ENCODE results near the gene EFNA5. TPM values are rescaled to one million over a fixed set of nuclear protein-coding genes. Genes with fewer than 3 reads are reported as not detected.

Gene EFNA5
- total and polyA plus RNA-seq, 2 donors from 2014 or later: 5.9 to 54.4 TPM

DNA sequence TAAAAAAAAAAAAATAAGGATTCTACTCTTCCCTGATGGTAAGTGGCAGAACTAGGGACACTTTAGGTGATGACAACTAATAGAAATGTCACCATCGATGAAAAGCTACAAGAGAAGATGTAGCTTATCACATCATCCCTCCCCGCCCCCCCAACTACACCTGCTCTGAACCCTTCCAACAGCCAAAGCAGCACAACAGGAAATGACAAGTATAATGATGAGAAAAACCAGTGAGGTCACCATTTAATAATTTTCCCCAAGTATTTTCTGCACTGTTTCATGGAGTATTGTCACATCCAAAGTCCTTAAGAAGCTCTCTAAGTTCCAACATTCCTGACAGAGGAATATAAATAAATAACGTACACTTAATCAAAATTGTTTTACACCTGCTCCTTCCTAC, 221.4 kb downstream of the EFNA5 start:
- no peak overlapping the region for H3K4me3 ChIP-seq (ENCODE audit: low read length in 3 of 3)
- TF ChIP-seq, protein P1, sequence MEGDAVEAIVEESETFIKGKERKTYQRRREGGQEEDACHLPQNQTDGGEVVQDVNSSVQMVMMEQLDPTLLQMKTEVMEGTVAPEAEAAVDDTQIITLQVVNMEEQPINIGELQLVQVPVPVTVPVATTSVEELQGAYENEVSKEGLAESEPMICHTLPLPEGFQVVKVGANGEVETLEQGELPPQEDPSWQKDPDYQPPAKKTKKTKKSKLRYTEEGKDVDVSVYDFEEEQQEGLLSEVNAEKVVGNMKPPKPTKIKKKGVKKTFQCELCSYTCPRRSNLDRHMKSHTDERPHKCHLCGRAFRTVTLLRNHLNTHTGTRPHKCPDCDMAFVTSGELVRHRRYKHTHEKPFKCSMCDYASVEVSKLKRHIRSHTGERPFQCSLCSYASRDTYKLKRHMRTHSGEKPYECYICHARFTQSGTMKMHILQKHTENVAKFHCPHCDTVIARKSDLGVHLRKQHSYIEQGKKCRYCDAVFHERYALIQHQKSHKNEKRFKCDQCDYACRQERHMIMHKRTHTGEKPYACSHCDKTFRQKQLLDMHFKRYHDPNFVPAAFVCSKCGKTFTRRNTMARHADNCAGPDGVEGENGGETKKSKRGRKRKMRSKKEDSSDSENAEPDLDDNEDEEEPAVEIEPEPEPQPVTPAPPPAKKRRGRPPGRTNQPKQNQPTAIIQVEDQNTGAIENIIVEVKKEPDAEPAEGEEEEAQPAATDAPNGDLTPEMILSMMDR (IDR thresholded peaks at IDR 0.05; ENCODE audit: borderline replicate concordance, extremely low read depth, insufficient read depth): no peak
- FAIRE-seq (no peak), DNase-seq (no peak)
- H3K27ac ChIP-seq (ENCODE audit: low read depth in 2 of 2, low read length in 2 of 2): no peak overlapping the region
- no peaks in the 10 kb centered on the region for H3K27me3 ChIP-seq (ENCODE audit: control insufficient read depth, insufficient read depth, low read length)
- intact Hi-C loops (cut with DNase I): no loop called here
- H3K9me3 ChIP-seq (ENCODE audit: control insufficient read depth in 2 of 3, insufficient read depth in 1 of 3, low read length in 3 of 3): peaks cover 0 to 4% (median 0%) of the 10 kb centered on the region in 3 donors
- H3K4me1 ChIP-seq (ENCODE audit: control insufficient read depth in 2 of 3, insufficient read depth in 2 of 3, low read depth in 1 of 3, low read length in 3 of 3): no peaks in the 10 kb centered on the region
- no peak overlapping the region for H3K9ac ChIP-seq (ENCODE audit: low read length in 3 of 3)
- no peaks in the 10 kb centered on the region for H3K36me3 ChIP-seq (ENCODE audit: control insufficient read depth in 2 of 3, insufficient read depth in 3 of 3, low read length in 3 of 3)

DNA sequence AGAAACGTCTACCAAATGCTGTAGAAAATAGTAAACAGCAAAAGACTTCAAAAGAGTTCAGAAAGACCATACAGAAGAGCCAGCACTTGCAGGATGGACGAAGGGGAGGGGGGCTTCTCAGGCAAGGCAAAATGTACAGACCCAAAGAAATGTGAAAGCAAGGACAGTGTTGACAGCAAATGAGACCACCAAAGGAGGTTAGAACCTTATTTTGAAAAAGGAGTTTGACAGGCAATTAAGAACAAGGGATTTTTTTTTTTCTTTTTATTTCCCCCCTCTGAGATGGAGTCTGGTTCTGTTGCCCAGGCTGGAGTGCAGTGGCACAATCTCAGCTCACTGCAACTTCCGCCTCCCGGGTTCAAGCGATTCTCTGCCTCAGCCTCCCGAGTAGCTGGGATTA, 223.2 kb downstream of the EFNA5 start:
- no peak overlapping the region for H3K9ac ChIP-seq (ENCODE audit: low read length in 3 of 3)
- TF ChIP-seq, protein P1 (IDR thresholded peaks at IDR 0.05; ENCODE audit: borderline replicate concordance, extremely low read depth, insufficient read depth): no peak
- peaks cover 0 to 4% (median 0%) of the 10 kb centered on the region in 3 donors for H3K9me3 ChIP-seq (ENCODE audit: control insufficient read depth in 2 of 3, insufficient read depth in 1 of 3, low read length in 3 of 3)
- FAIRE-seq: no peak
- DNase-seq: no peak
- no peak overlapping the region for H3K27ac ChIP-seq (ENCODE audit: low read depth in 2 of 2, low read length in 2 of 2)
- no peak overlapping the region for H3K4me3 ChIP-seq (ENCODE audit: low read length in 3 of 3)
- no peaks in the 10 kb centered on the region for H3K36me3 ChIP-seq (ENCODE audit: control insufficient read depth in 2 of 3, insufficient read depth in 3 of 3, low read length in 3 of 3)
- intact Hi-C loops (cut with DNase I): no loop called here
- H3K27me3 ChIP-seq (ENCODE audit: control insufficient read depth, insufficient read depth, low read length): no peaks in the 10 kb centered on the region
- H3K4me1 ChIP-seq (ENCODE audit: control insufficient read depth in 2 of 3, insufficient read depth in 2 of 3, low read depth in 1 of 3, low read length in 3 of 3): no peaks in the 10 kb centered on the region

DNA sequence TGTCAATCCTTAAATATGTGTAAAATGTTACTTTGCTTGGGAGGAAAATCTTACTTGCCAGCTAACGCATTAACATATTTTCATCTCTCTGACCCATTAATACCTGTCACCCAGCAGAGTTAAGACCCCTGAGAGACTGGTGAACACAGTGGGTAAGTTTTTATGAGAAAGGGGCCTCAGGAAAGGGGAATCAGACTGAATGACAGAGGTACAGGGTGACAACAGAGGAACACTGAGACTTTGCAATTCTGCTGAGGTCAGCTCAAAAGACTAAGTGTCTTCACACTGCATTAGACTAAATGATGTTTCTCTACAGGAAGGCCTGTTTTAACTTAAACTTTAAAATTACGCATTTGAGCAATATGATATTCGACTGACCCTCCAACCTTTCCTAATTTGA, 223.8 kb downstream of the EFNA5 start:
- no peak for DNase-seq
- TF ChIP-seq, protein P1 (IDR thresholded peaks at IDR 0.05; ENCODE audit: borderline replicate concordance, extremely low read depth, insufficient read depth): no peak
- Histone ChIP-seq H3K27ac (ENCODE audit: low read depth in 2 of 2, low read length in 2 of 2) (no peak overlapping the region), H3K4me1 (ENCODE audit: control insufficient read depth in 2 of 3, insufficient read depth in 2 of 3, low read depth in 1 of 3, low read length in 3 of 3) (no peaks in the 10 kb centered on the region), H3K27me3 (ENCODE audit: control insufficient read depth, insufficient read depth, low read length) (no peaks in the 10 kb centered on the region), H3K9ac (ENCODE audit: low read length in 3 of 3) (no peak overlapping the region), H3K36me3 (ENCODE audit: control insufficient read depth in 2 of 3, insufficient read depth in 3 of 3, low read length in 3 of 3) (no peaks in the 10 kb centered on the region), H3K4me3 (ENCODE audit: low read length in 3 of 3) (no peak overlapping the region), H3K9me3 (ENCODE audit: control insufficient read depth in 2 of 3, insufficient read depth in 1 of 3, low read length in 3 of 3) (peaks cover 0 to 4% (median 0%) of the 10 kb centered on the region in 3 donors)
- no peak for FAIRE-seq
- intact Hi-C loops (cut with DNase I): no loop called here

DNA sequence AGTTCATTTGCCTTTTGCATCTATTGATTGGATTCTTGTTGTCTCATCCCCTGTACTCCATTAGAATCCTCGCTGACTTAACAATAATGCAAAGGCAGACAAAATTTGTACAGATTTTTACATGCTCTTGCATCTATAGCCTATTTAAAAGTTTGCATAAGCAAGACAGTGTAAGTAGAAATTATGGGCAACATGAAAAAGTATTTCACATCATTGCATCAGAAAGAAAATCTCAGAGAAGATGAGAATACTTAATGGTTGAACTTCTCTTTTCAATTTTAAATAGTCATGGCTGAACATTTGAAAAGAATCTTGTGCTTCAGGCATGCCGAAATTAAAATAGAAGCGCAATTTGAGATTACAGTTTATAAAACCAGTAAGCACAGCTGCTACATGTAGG, 226.4 kb downstream of the EFNA5 start:
- intact Hi-C loops (cut with DNase I): no loop called here
- Histone ChIP-seq H3K27ac (ENCODE audit: low read depth in 2 of 2, low read length in 2 of 2) (no peak overlapping the region), H3K9ac (ENCODE audit: low read length in 3 of 3) (no peak overlapping the region), H3K27me3 (ENCODE audit: control insufficient read depth, insufficient read depth, low read length) (no peaks in the 10 kb centered on the region), H3K36me3 (ENCODE audit: control insufficient read depth in 2 of 3, insufficient read depth in 3 of 3, low read length in 3 of 3) (no peaks in the 10 kb centered on the region), H3K9me3 (ENCODE audit: control insufficient read depth in 2 of 3, insufficient read depth in 1 of 3, low read length in 3 of 3) (no peaks in the 10 kb centered on the region), H3K4me1 (ENCODE audit: control insufficient read depth in 2 of 3, insufficient read depth in 2 of 3, low read depth in 1 of 3, low read length in 3 of 3) (no peaks in the 10 kb centered on the region), H3K4me3 (ENCODE audit: low read length in 3 of 3) (no peak overlapping the region)
- TF ChIP-seq, protein P1 (IDR thresholded peaks at IDR 0.05; ENCODE audit: borderline replicate concordance, extremely low read depth, insufficient read depth): no peak
- DNase-seq (no peak), FAIRE-seq (no peak)

Data from kidney (tissue), 14 donors.